GM23338 (cell line): Measurements from ENCODE around the gene PLIN5. TPM values are rescaled to one million over a fixed set of nuclear protein-coding genes. Genes with fewer than 3 reads are reported as not detected.

Source experiments
- ATAC-seq: fragments of 200-7000 bp; cut with Tn5 transposase; 3 replicates; pipeline ENCODE4 v1.9.1; 2020
- DNase-seq: peaks from one replicate; pipeline ENCODE4 v3.0.0-alpha.2; 2015; ENCODE audit warnings: low spot score
- H2AFZ ChIP-seq: fragments of 200-600 bp; sonication (generic); 2 replicates; pipeline ENCODE4 v1.8.0; 2016; ENCODE audit warnings: antibody characterized with exemption, mild to moderate bottlenecking, moderate library complexity
- H3F3A ChIP-seq: fragments of 200-600 bp; sonication (generic); replicated peaks from 2 replicates; pipeline ENCODE4 v1.8.0; 2017; ENCODE audit warnings: antibody characterized with exemption, mixed run types, low read depth
- H3K27ac ChIP-seq: fragments of 200-600 bp; sonication (generic); 2 replicates; pipeline ENCODE4 v1.6.1; 2016; ENCODE audit warnings: low read depth
- H3K27me3 ChIP-seq: fragments of 200-600 bp; sonication (generic); 2 replicates; pipeline ENCODE4 v1.8.0; 2016; ENCODE audit warnings: mild to moderate bottlenecking, mixed run types, moderate library complexity; ENCODE audit not compliant: insufficient read depth
- H3K36me3 ChIP-seq: fragments of 200-600 bp; sonication (generic); 2 replicates; pipeline ENCODE4 v1.8.0; 2016; ENCODE audit warnings: mild to moderate bottlenecking; ENCODE audit not compliant: insufficient read depth
- H3K4me1 ChIP-seq: fragments of 200-600 bp; sonication (generic); 2 replicates; pipeline ENCODE4 v1.8.0; 2016; ENCODE audit warnings: mild to moderate bottlenecking, moderate library complexity; ENCODE audit not compliant: insufficient read depth
- H3K4me2 ChIP-seq: fragments of 200-600 bp; sonication (generic); 2 replicates; pipeline ENCODE4 v1.7.1; 2017; ENCODE audit warnings: mixed run types
- H3K4me3 ChIP-seq: fragments of 200-600 bp; sonication (generic); 2 replicates; pipeline ENCODE4 v1.6.1; 2016; ENCODE audit warnings: mixed run types
- H3K79me2 ChIP-seq: fragments of 200-600 bp; sonication (generic); replicated peaks from 2 replicates; pipeline ENCODE4 v1.8.0; 2017; ENCODE audit warnings: mild to moderate bottlenecking; ENCODE audit not compliant: insufficient read depth
- H3K9me2 ChIP-seq: fragments of 200-600 bp; sonication (generic); 2 replicates; pipeline ENCODE4 v1.8.0; 2017; ENCODE audit not compliant: insufficient read depth
- H4K20me1 ChIP-seq: fragments of 200-600 bp; sonication (generic); replicated peaks from 2 replicates; pipeline ENCODE4 v1.8.0; 2017; ENCODE audit warnings: mild to moderate bottlenecking; ENCODE audit not compliant: insufficient read depth
- H3K27ac Mint-ChIP-seq: 2 replicates; pipeline ENCODE4 v1.8.0; 2020; ENCODE audit warnings: inconsistent platforms, mild to moderate bottlenecking, moderate library complexity, mixed read lengths
- H3K27me3 Mint-ChIP-seq: 3 replicates; pipeline ENCODE4 v1.8.0; 2022; ENCODE audit warnings: low read depth, mild to moderate bottlenecking, moderate library complexity, mixed read lengths, inconsistent platforms; ENCODE audit not compliant: insufficient read depth, poor library complexity
- H3K36me3 Mint-ChIP-seq: 3 replicates; pipeline ENCODE4 v1.8.0; 2021; ENCODE audit warnings: low read depth, mild to moderate bottlenecking, inconsistent platforms, moderate library complexity, mixed read lengths
- H3K4me1 Mint-ChIP-seq: 3 replicates; pipeline ENCODE4 v1.8.0; 2020; ENCODE audit warnings: mild to moderate bottlenecking, inconsistent platforms, mixed read lengths
- H3K4me3 Mint-ChIP-seq: 3 replicates; pipeline ENCODE4 v1.8.0; 2021; ENCODE audit warnings: moderate library complexity, mild to moderate bottlenecking, inconsistent platforms, mixed read lengths
- H3K9me3 Mint-ChIP-seq: 3 replicates; pipeline ENCODE4 v1.8.0; 2020; ENCODE audit warnings: moderate library complexity, mild to moderate bottlenecking, inconsistent platforms, mixed read lengths
- CTCF ChIP-seq, 2 experiments: fragments of 200-600 bp in 1 of 2; sonication (generic) in 1 of 2; conservative IDR thresholded peaks; 2 replicates each; pipeline versions ENCODE4 v1.5.1 to v1.6.1; 2016 to 2017; ENCODE audit warnings: antibody characterized with exemption in 2 of 2, low read depth in 2 of 2, mild to moderate bottlenecking in 2 of 2, moderate library complexity in 1 of 2
- EZH2 ChIP-seq: fragments of 200-600 bp; sonication (generic); IDR thresholded peaks from one replicate; pipeline ENCODE4 v1.8.0; 2017; ENCODE audit warnings: antibody characterized with exemption, mild to moderate bottlenecking, low read depth; ENCODE audit not compliant: unreplicated experiment
- EZH2phosphoT487 ChIP-seq: fragments of 200-600 bp; sonication (generic); IDR thresholded peaks from one replicate; pipeline ENCODE4 v1.8.1; 2018; ENCODE audit warnings: antibody characterized with exemption; ENCODE audit not compliant: unreplicated experiment
- JUNB ChIP-seq: IDR thresholded peaks from one replicate; pipeline ENCODE4 v1.6.1; 2016; ENCODE audit warnings: antibody characterized with exemption; ENCODE audit not compliant: unreplicated experiment
- NANOG ChIP-seq: IDR thresholded peaks from 2 replicates; pipeline ENCODE4 v1.6.1; 2016; ENCODE audit warnings: antibody characterized with exemption, borderline replicate concordance
- POLR2AphosphoS5 ChIP-seq: IDR thresholded peaks from 2 replicates; pipeline ENCODE4 v1.6.1; 2016; ENCODE audit warnings: antibody characterized with exemption, low read depth
- REST ChIP-seq: IDR thresholded peaks from one replicate; pipeline ENCODE4 v1.6.1; 2018; ENCODE audit warnings: antibody characterized with exemption; ENCODE audit not compliant: unreplicated experiment
- STAT1 ChIP-seq: IDR thresholded peaks from one replicate; pipeline ENCODE4 v1.6.1; 2016; ENCODE audit warnings: antibody characterized with exemption; ENCODE audit not compliant: unreplicated experiment
- ZNF331 ChIP-seq: fragments of 250-450 bp; sonication (Bioruptor Pico); IDR thresholded peaks from 2 replicates; pipeline ENCODE4 v1.5.0; 2020; ENCODE audit warnings: low read depth, mild to moderate bottlenecking, moderate library complexity
- polyA plus RNA-seq: library from polyadenylated mRNA; unstranded; fragments of >200 nt; fragmentation: Nextera tagmentation; extraction: Ambion mirVana; gene quantifications from 2 replicates; pipeline ENCODE4 v1.2.1, GENCODE V29; 2016
- total RNA-seq: library from RNA; depleted of rRNA; stranded (reverse); fragments of >200 nt; shearing (Covaris generic); gene quantifications from 2 replicates; pipeline ENCODE4 v1.2.3, GENCODE V29; 2014
- TF ChIP-seq, protein P1 (sequence below): IDR thresholded peaks from 2 replicates; pipeline ENCODE4 v1.6.1; 2016; ENCODE audit warnings: antibody characterized with exemption
- TF ChIP-seq, protein P2 (sequence below): fragments of 250-450 bp; sonication (Bioruptor Pico); IDR thresholded peaks from 2 replicates; pipeline ENCODE4 v1.5.0; 2020; ENCODE audit warnings: mild to moderate bottlenecking, moderate library complexity

PLIN5 gene
- total and polyA plus RNA-seq, 2 experiments from 2014 or later: 1.9 to 3.5 TPM

GRCh38 chr19:4583961-4584669, 49.1 kb upstream of the PLIN5 start (continued):
- TF ChIP-seq, protein P1, sequence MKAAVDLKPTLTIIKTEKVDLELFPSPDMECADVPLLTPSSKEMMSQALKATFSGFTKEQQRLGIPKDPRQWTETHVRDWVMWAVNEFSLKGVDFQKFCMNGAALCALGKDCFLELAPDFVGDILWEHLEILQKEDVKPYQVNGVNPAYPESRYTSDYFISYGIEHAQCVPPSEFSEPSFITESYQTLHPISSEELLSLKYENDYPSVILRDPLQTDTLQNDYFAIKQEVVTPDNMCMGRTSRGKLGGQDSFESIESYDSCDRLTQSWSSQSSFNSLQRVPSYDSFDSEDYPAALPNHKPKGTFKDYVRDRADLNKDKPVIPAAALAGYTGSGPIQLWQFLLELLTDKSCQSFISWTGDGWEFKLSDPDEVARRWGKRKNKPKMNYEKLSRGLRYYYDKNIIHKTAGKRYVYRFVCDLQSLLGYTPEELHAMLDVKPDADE: no peak
- TF ChIP-seq JUNB (no peak), CTCF (conservative IDR thresholded peaks at IDR 0.05; ENCODE audit: low read depth in 2 of 2) (no peak), REST (no peak), STAT1 (no peak), NANOG (no peak), ZNF331 (CRISPR knock-in tag) (no peak), POLR2AphosphoS5 (no peak), EZH2phosphoT487 (no peak)

- H3K36me3 ChIP-seq: no peaks in the 10 kb centered on the region
- H3K4me2 ChIP-seq: no peak overlapping the region
- H3K4me1 Mint-ChIP-seq: peaks cover 18% of the 10 kb centered on the region
- no peak for ATAC-seq
- peaks cover 15% of the 10 kb centered on the region for H3K4me1 ChIP-seq
- H3K27me3 Mint-ChIP-seq: peaks cover 28% of the 10 kb centered on the region
- H3F3A ChIP-seq: peaks cover 15% of the 10 kb centered on the region; the same call in 1 of the 2 replicates
- no peaks in the 10 kb centered on the region; the same call in 1 of the 2 replicates for H4K20me1 ChIP-seq
- H3K79me2 ChIP-seq: peaks cover 9% of the 10 kb centered on the region
- H3K36me3 Mint-ChIP-seq: no peaks in the 10 kb centered on the region
- no peak overlapping the region for H3K27ac ChIP-seq
- H3K4me3 ChIP-seq: no peak overlapping the region
- peaks cover 35% of the 10 kb centered on the region for H3K27me3 ChIP-seq
- peak overlapping the region; percentile 37; the same call in 2 of the 3 replicates for H3K4me3 Mint-ChIP-seq
- H3K9me2 ChIP-seq: no peaks in the 10 kb centered on the region
- no peak overlapping the region for H2AFZ ChIP-seq
- no peak overlapping the region for H3K27ac Mint-ChIP-seq
- no peaks in the 10 kb centered on the region for H3K9me3 Mint-ChIP-seq
- no peak for DNase-seq
- TF ChIP-seq, protein P2, sequence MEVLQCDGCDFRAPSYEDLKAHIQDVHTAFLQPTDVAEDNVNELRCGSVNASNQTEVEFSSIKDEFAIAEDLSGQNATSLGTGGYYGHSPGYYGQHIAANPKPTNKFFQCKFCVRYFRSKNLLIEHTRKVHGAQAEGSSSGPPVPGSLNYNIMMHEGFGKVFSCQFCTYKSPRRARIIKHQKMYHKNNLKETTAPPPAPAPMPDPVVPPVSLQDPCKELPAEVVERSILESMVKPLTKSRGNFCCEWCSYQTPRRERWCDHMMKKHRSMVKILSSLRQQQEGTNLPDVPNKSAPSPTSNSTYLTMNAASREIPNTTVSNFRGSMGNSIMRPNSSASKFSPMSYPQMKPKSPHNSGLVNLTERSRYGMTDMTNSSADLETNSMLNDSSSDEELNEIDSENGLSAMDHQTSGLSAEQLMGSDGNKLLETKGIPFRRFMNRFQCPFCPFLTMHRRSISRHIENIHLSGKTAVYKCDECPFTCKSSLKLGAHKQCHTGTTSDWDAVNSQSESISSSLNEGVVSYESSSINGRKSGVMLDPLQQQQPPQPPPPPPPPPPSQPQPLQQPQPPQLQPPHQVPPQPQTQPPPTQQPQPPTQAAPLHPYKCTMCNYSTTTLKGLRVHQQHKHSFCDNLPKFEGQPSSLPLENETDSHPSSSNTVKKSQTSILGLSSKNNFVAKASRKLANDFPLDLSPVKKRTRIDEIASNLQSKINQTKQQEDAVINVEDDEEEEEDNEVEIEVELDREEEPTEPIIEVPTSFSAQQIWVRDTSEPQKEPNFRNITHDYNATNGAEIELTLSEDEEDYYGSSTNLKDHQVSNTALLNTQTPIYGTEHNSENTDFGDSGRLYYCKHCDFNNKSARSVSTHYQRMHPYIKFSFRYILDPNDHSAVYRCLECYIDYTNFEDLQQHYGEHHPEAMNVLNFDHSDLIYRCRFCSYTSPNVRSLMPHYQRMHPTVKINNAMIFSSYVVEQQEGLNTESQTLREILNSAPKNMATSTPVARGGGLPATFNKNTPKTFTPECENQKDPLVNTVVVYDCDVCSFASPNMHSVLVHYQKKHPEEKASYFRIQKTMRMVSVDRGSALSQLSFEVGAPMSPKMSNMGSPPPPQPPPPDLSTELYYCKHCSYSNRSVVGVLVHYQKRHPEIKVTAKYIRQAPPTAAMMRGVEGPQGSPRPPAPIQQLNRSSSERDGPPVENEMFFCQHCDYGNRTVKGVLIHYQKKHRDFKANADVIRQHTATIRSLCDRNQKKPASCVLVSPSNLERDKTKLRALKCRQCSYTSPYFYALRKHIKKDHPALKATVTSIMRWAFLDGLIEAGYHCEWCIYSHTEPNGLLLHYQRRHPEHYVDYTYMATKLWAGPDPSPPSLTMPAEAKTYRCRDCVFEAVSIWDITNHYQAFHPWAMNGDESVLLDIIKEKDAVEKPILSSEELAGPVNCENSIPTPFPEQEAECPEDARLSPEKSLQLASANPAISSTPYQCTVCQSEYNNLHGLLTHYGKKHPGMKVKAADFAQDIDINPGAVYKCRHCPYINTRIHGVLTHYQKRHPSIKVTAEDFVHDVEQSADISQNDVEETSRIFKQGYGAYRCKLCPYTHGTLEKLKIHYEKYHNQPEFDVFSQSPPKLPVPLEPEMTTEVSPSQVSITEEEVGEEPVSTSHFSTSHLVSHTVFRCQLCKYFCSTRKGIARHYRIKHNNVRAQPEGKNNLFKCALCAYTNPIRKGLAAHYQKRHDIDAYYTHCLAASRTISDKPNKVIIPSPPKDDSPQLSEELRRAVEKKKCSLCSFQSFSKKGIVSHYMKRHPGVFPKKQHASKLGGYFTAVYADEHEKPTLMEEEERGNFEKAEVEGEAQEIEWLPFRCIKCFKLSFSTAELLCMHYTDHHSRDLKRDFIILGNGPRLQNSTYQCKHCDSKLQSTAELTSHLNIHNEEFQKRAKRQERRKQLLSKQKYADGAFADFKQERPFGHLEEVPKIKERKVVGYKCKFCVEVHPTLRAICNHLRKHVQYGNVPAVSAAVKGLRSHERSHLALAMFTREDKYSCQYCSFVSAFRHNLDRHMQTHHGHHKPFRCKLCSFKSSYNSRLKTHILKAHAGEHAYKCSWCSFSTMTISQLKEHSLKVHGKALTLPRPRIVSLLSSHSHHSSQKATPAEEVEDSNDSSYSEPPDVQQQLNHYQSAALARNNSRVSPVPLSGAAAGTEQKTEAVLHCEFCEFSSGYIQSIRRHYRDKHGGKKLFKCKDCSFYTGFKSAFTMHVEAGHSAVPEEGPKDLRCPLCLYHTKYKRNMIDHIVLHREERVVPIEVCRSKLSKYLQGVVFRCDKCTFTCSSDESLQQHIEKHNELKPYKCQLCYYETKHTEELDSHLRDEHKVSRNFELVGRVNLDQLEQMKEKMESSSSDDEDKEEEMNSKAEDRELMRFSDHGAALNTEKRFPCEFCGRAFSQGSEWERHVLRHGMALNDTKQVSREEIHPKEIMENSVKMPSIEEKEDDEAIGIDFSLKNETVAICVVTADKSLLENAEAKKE (CRISPR knock-in tag): no peak
- TF ChIP-seq EZH2: no peak
Observed at GRCh38 chr19:4582980-4583842, 48.2 kb upstream of the PLIN5 start.
